CD14-positive monocyte (primary cell): ENCODE data around the gene NPR3. TPM values are rescaled to one million over a fixed set of nuclear protein-coding genes. Genes with fewer than 3 reads are reported as not detected.
A peak's percentile ranks its signal among the peaks of the same experiment; 100 is the strongest.

Source experiments
- DNase-seq, 3 donors: peaks; one replicate each; pipeline ENCODE4 v3.0.0-alpha.2; 2011 to 2022
- H2AFZ ChIP-seq: 2 replicates; pipeline ENCODE4 v1.6.0; 2012; ENCODE audit warnings: mild to moderate bottlenecking, low read depth, low read length, inconsistent platforms; ENCODE audit not compliant: insufficient read depth, poor library complexity, severe bottlenecking
- H3K27ac ChIP-seq, 2 donors: 1 replicate in 1 of 2; 2 replicates in 1 of 2; pipeline ENCODE4 v1.5.1; 2012 to 2013; ENCODE audit warnings: low read length in 2 of 2, control low read depth in 1 of 2, inconsistent platforms in 1 of 2, low read depth in 1 of 2, mild to moderate bottlenecking in 1 of 2
- H3K27me3 ChIP-seq, 2 donors: one replicate each; pipeline versions ENCODE4 v1.6.0 to v1.6.1; 2011 to 2013; ENCODE audit warnings: low read length in 2 of 2; ENCODE audit not compliant: control insufficient read depth in 2 of 2, insufficient read depth in 2 of 2
- H3K36me3 ChIP-seq, 2 donors: replicated peaks in 1 of 2; 1 replicate in 1 of 2; 2 replicates in 1 of 2; pipeline versions ENCODE4 v1.5.1 to v1.6.1; 2012 to 2013; ENCODE audit warnings: low read length in 2 of 2, control low read depth in 1 of 2, inconsistent platforms in 1 of 2, mild to moderate bottlenecking in 1 of 2; ENCODE audit not compliant: insufficient read depth in 2 of 2, control insufficient read depth in 1 of 2
- H3K4me1 ChIP-seq, 2 donors: 1 replicate in 1 of 2; 2 replicates in 1 of 2; pipeline versions ENCODE4 v1.5.1 to v1.6.1; 2012 to 2013; ENCODE audit warnings: low read length in 2 of 2, control low read depth in 1 of 2, inconsistent platforms in 1 of 2, mild to moderate bottlenecking in 1 of 2, moderate library complexity in 1 of 2; ENCODE audit not compliant: insufficient read depth in 2 of 2, control insufficient read depth in 1 of 2
- H3K4me2 ChIP-seq: replicated peaks from 2 replicates; pipeline ENCODE3; 2012; ENCODE audit warnings: low read length, moderate library complexity, mild to moderate bottlenecking; ENCODE audit not compliant: poor library complexity, severe bottlenecking; ENCODE audit errors: extremely low read depth
- H3K4me3 ChIP-seq, 3 experiments: fragments of 200-600 bp in 1 of 3; sonication (generic) in 1 of 3; replicated peaks in 1 of 3; 1 replicate in 2 of 3; 2 replicates in 1 of 3; pipeline ENCODE4 v1.5.1; 2011 to 2013; ENCODE audit warnings: low read length in 3 of 3, mild to moderate bottlenecking in 3 of 3, control low read depth in 2 of 3, low read depth in 2 of 3, inconsistent platforms in 1 of 3, moderate library complexity in 1 of 3
- H3K79me2 ChIP-seq: 2 replicates; pipeline ENCODE4 v1.6.0; 2012; ENCODE audit warnings: mild to moderate bottlenecking, control low read depth, inconsistent platforms, low read length, moderate library complexity; ENCODE audit not compliant: insufficient read depth
- H3K9ac ChIP-seq: 2 replicates; pipeline ENCODE4 v1.6.0; 2017; ENCODE audit warnings: low read length, mild to moderate bottlenecking; ENCODE audit not compliant: insufficient read depth, poor library complexity, severe bottlenecking
- H3K9me3 ChIP-seq, 2 donors: replicated peaks in 1 of 2; 1 replicate in 1 of 2; 2 replicates in 1 of 2; pipeline versions ENCODE4 v1.5.1 to v1.6.1; 2012 to 2013; ENCODE audit warnings: low read length in 2 of 2, control low read depth in 1 of 2; ENCODE audit not compliant: control insufficient read depth in 1 of 2, insufficient read depth in 1 of 2
- H4K20me1 ChIP-seq: 2 replicates; pipeline ENCODE4 v1.6.0; 2012; ENCODE audit warnings: mild to moderate bottlenecking, low read length, control low read depth, moderate library complexity; ENCODE audit not compliant: insufficient read depth
- H3K27ac Mint-ChIP-seq, 7 donors: one replicate each; pipeline ENCODE4 v1.8.0; 2020; ENCODE audit warnings: mild to moderate bottlenecking in 7 of 7, mixed read lengths in 7 of 7, moderate library complexity in 6 of 7, inconsistent platforms in 2 of 7
- H3K27me3 Mint-ChIP-seq, 3 donors: one replicate each; pipeline ENCODE4 v1.8.0; 2021 to 2022; ENCODE audit warnings: low read depth in 3 of 3, mild to moderate bottlenecking in 3 of 3, mixed read lengths in 3 of 3, moderate library complexity in 3 of 3, inconsistent platforms in 1 of 3
- H3K36me3 Mint-ChIP-seq, 2 donors: one replicate each; pipeline ENCODE4 v1.8.0; 2020; ENCODE audit warnings: mixed read lengths in 2 of 2, inconsistent platforms in 1 of 2, mild to moderate bottlenecking in 1 of 2
- H3K4me1 Mint-ChIP-seq: one replicate; pipeline ENCODE4 v1.8.0; 2020; ENCODE audit warnings: mild to moderate bottlenecking, mixed read lengths
- H3K4me3 Mint-ChIP-seq, 2 donors: one replicate each; pipeline ENCODE4 v1.8.0; 2020; ENCODE audit warnings: mild to moderate bottlenecking in 2 of 2, mixed read lengths in 2 of 2, moderate library complexity in 1 of 2
- H3K9me3 Mint-ChIP-seq, 7 donors: one replicate each; pipeline ENCODE4 v1.8.0; 2020 to 2022; ENCODE audit warnings: mixed read lengths in 7 of 7, mild to moderate bottlenecking in 6 of 7, moderate library complexity in 6 of 7, inconsistent platforms in 2 of 7
- CTCF ChIP-seq: fragments of 200-600 bp; IDR thresholded peaks from one replicate; pipeline ENCODE4 v1.8.0; 2022; ENCODE audit warnings: antibody characterized with exemption, mild to moderate bottlenecking
- WGBS: methylation state at CpG from one replicate; pipeline ENCODE4 v1.1.5; 2013; ENCODE audit warnings: missing lambda C conversion rate; ENCODE audit not compliant: insufficient coverage; 5-methylcytosine and 5-hydroxymethylcytosine counted together
- intact Hi-C, 2 donors: fragments of 100-400 bp; cut with micrococcal nuclease; formaldehyde crosslinking; loops; one replicate each; pipeline versions ENCODE4 v1.15.0 to v1.15.1; 2023
- polyA plus RNA-seq, 3 donors: library from polyadenylated mRNA; depleted of rRNA in 1 of 3; unstranded in 2 of 3; stranded (reverse) in 1 of 3; fragments of 300-500 nt in 2 of 3; fragments of >200 nt in 1 of 3; fragmentation: Illumina TruSeq in 2 of 3; gene quantifications; 1 replicate in 2 of 3; 2 replicates in 1 of 3; pipeline ENCODE4 v1.2.3, GENCODE V29; 2012 to 2021

NPR3 gene
- polyA plus RNA-seq, 3 donors: not detected

GRCh38 chr5:32754284-32754683, 43.2 kb downstream of the NPR3 start:
- H3K79me2 ChIP-seq: no peaks in the 10 kb centered on the region
- no peak overlapping the region for H2AFZ ChIP-seq
- H3K9ac ChIP-seq: no peak overlapping the region
- no peaks in the 10 kb centered on the region for H4K20me1 ChIP-seq
- Mint-ChIP-seq H3K9me3 (peaks cover 0 to 6% (median 0%) of the 10 kb centered on the region in 7 donors), H3K4me3 (no peak overlapping the region), H3K4me1 (no peaks in the 10 kb centered on the region), H3K27me3 (peaks cover 0 to 2% (median 2%) of the 10 kb centered on the region in 3 donors), H3K36me3 (no peaks in the 10 kb centered on the region), H3K27ac (no peak overlapping the region)
- no peak overlapping the region for H3K4me2 ChIP-seq
- no peak for DNase-seq
- no peaks in the 10 kb centered on the region for H3K9me3 ChIP-seq
- H3K36me3 ChIP-seq: no peaks in the 10 kb centered on the region
- no peak for TF ChIP-seq CTCF
- WGBS: no CpG with 5 or more reads among the region's 1 CpG
- intact Hi-C loops: no loop called here
- no peak overlapping the region for H3K27ac ChIP-seq
- H3K4me1 ChIP-seq: no peaks in the 10 kb centered on the region
- no peak overlapping the region for H3K4me3 ChIP-seq
- no peaks in the 10 kb centered on the region for H3K27me3 ChIP-seq

DNA sequence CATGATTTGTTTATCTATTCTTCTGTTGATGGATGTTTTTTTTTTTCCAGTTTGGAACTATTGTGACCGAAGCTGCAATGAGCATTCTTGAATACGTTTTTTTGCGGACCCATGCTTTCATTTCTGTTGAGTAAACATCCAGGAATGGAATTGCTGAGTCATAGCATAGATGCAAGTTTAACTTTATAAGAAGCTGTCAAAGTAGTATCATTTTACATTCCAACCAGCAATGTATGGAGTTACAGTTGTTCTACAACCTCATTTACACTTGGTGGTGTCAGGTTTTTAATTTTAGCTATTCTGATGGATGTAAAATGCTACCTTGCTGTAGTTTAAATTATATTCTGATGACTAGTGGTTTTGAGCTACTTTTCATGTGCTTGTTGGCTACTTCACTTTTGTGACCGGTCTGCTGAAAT, 49.0 kb downstream of the NPR3 start:
- Histone ChIP-seq H3K9ac (peak overlapping the region; percentile 20), H3K27ac (no peak overlapping the region), H3K9me3 (no peaks in the 10 kb centered on the region), H3K4me2 (peak overlapping the region; percentile 64), H3K79me2 (no peaks in the 10 kb centered on the region), H2AFZ (peak overlapping the region; percentile 44), H3K4me1 (peaks cover 0 to 2% of the 10 kb centered on the region in 2 donors), H3K36me3 (no peaks in the 10 kb centered on the region), H3K27me3 (no peaks in the 10 kb centered on the region), H4K20me1 (no peaks in the 10 kb centered on the region), H3K4me3 (peak overlapping the region; percentile 40 to 73 (median 68))
- H3K27ac Mint-ChIP-seq: peak overlapping the region in 1 of 7 donors; percentile 75
- 30% methylated on average over 2 of the region's 4 CpGs for WGBS
- peak overlapping the region; percentile 79 to 94 for H3K4me3 Mint-ChIP-seq
- peaks cover 6% of the 10 kb centered on the region for H3K4me1 Mint-ChIP-seq
- peak in 1 of 3 donors; percentile 4 for DNase-seq
- H3K9me3 Mint-ChIP-seq: peaks cover 0 to 6% (median 2%) of the 10 kb centered on the region in 7 donors
- TF ChIP-seq CTCF: no peak
- intact Hi-C loops: no loop called here
- H3K27me3 Mint-ChIP-seq: peaks cover 0 to 7% (median 2%) of the 10 kb centered on the region in 3 donors
- no peaks in the 10 kb centered on the region for H3K36me3 Mint-ChIP-seq
